ENCODE measurements around the gene MX2. TPM values are rescaled to one million over a fixed set of nuclear protein-coding genes. Genes with fewer than 3 reads are reported as not detected.

Gene MX2
- total and polyA plus RNA-seq, 9 of the 15 experiments (the other 6 are each of a cell fraction or from before 2014, with no cell fraction given), result 0.10 to 0.95 (median 0.47) TPM; not detected in 1

GRCh38 chr21:41393876-41394465 lies 32.1 kb downstream of the MX2 start:
- Histone ChIP-seq H3K36me3 (ENCODE audit: control insufficient read depth, insufficient read depth, low read length) (no peaks in the 10 kb centered on the region), H3K9me1 (ENCODE audit: control insufficient read depth, insufficient read depth, low read length) (no peaks in the 10 kb centered on the region), H3K4me3 (no peak overlapping the region), H4K20me1 (replicated peaks; ENCODE audit: control insufficient read depth, insufficient read depth, low read length) (no peaks in the 10 kb centered on the region; the same call in 1 of the 2 replicates), H3K27me3 (ENCODE audit: control insufficient read depth in 2 of 2, insufficient read depth in 2 of 2, low read length in 2 of 2) (peaks cover 3 to 34% of the 10 kb centered on the region in 2 experiments), H3K4me2 (ENCODE audit: insufficient read depth, low read length) (no peak overlapping the region), H2AFZ (ENCODE audit: low read depth, low read length) (no peak overlapping the region), H3K9me3 (replicated peaks; ENCODE audit: control insufficient read depth, insufficient read depth, low read depth, low read length) (no peaks in the 10 kb centered on the region), H3K27ac (ENCODE audit: extremely low read depth, low read depth, low read length) (no peak overlapping the region), H3K4me1 (replicated peaks in 1 of 2; ENCODE audit: control insufficient read depth in 2 of 2, insufficient read depth in 2 of 2, low read length in 2 of 2) (no peaks in the 10 kb centered on the region), H3K9ac (ENCODE audit: insufficient read depth in 1 of 2, low read depth in 2 of 2, low read length in 2 of 2) (no peak overlapping the region), H3K79me2 (ENCODE audit: control insufficient read depth, insufficient read depth, low read length) (no peaks in the 10 kb centered on the region)
- BruUV-seq (replicated peaks), result no TSS peak
- under 1% methylated on average over 8 of the region's 8 CpGs for WGBS (ENCODE audit: insufficient coverage, low coverage, missing lambda C conversion rate)
- intact Hi-C loops (cut with micrococcal nuclease) (no loop called here), in situ Hi-C loops (cut with MboI) (no loop called here)
- DNase-seq (ENCODE audit: extremely low read depth in 1 of 4, low spot score in 3 of 4) (no peak), FAIRE-seq (no peak), ATAC-seq (no peak)
- POLR2A ChIA-PET, result no interaction called here
- CTCF ChIA-PET (ENCODE audit: low intra/inter-chr PET ratio), result no interaction called here
- no peak for TF ChIP-seq ZNF212 (CRISPR knock-in tag; IDR thresholded peaks at IDR 0.05)
- no peak for TF ChIP-seq TCF15 (CRISPR knock-in tag; IDR thresholded peaks at IDR 0.05)
- TF ChIP-seq PHB (CRISPR knock-in tag; IDR thresholded peaks at IDR 0.05), result no peak
- TF ChIP-seq HDAC2 (IDR thresholded peaks at IDR 0.05), result no peak
- TF ChIP-seq ZNF41 (CRISPR knock-in tag; conservative IDR thresholded peaks at IDR 0.05), result no peak
- no peak for TF ChIP-seq RBM14 (IDR thresholded peaks at IDR 0.05; ENCODE audit: borderline replicate concordance, insufficient read depth, low read depth, low read length)

All from K562 (cell line).